ENCODE measurements around the gene RSPO3. TPM values are rescaled to one million over a fixed set of nuclear protein-coding genes. Genes with fewer than 3 reads are reported as not detected.

Gene RSPO3
- total RNA-seq, 2 experiments from 2014 or later = not detected

- no peak for DNase-seq (ENCODE audit: low spot score)
- Histone ChIP-seq H3K27ac (ENCODE audit: low read depth, low read length, poor library complexity, severe bottlenecking) (no peak overlapping the region), H3K4me2 (ENCODE audit: low read length) (no peak overlapping the region), H4K20me1 (ENCODE audit: insufficient read depth, low read length) (no peaks in the 10 kb centered on the region), H3K4me3 (ENCODE audit: low read depth, low read length, poor library complexity, severe bottlenecking) (no peak overlapping the region), H3K36me3 (ENCODE audit: insufficient read depth, low read length) (no peaks in the 10 kb centered on the region), H3K4me1 (ENCODE audit: insufficient read depth, low read length, poor library complexity, severe bottlenecking) (no peaks in the 10 kb centered on the region), H3K9me2 (ENCODE audit: insufficient read depth, low read length) (no peaks in the 10 kb centered on the region), H3K79me2 (ENCODE audit: insufficient read depth, low read depth, low read length) (no peaks in the 10 kb centered on the region), H3K9me3 (ENCODE audit: low read length) (no peaks in the 10 kb centered on the region), H2AFZ (ENCODE audit: low read length) (no peak overlapping the region)
- TF ChIP-seq, protein P1, sequence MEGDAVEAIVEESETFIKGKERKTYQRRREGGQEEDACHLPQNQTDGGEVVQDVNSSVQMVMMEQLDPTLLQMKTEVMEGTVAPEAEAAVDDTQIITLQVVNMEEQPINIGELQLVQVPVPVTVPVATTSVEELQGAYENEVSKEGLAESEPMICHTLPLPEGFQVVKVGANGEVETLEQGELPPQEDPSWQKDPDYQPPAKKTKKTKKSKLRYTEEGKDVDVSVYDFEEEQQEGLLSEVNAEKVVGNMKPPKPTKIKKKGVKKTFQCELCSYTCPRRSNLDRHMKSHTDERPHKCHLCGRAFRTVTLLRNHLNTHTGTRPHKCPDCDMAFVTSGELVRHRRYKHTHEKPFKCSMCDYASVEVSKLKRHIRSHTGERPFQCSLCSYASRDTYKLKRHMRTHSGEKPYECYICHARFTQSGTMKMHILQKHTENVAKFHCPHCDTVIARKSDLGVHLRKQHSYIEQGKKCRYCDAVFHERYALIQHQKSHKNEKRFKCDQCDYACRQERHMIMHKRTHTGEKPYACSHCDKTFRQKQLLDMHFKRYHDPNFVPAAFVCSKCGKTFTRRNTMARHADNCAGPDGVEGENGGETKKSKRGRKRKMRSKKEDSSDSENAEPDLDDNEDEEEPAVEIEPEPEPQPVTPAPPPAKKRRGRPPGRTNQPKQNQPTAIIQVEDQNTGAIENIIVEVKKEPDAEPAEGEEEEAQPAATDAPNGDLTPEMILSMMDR (conservative IDR thresholded peaks at IDR 0.05; ENCODE audit: low read length) = no peak
- no peak for TF ChIP-seq EZH2phosphoT487 (IDR thresholded peaks at IDR 0.05; ENCODE audit: borderline replicate concordance, low read depth, low read length)
- no TSS peak for BruUV-seq (replicated peaks)
- ChIA-PET CTCF (ENCODE audit: unreplicated experiment) (no interaction called here), POLR2A (no interaction called here)
- intact Hi-C loops (cut with micrococcal nuclease; ENCODE audit: unreplicated experiment) = no loop called here
Measured at GRCh38 chr6:127128066-127128465, 9.6 kb downstream of the RSPO3 start.

GRCh38 chr6:127129251-127129650 lies 10.8 kb downstream of the RSPO3 start:
- no peak overlapping the region for H3K4me2 ChIP-seq (ENCODE audit: low read length)
- H4K20me1 ChIP-seq (ENCODE audit: insufficient read depth, low read length) = no peaks in the 10 kb centered on the region
- intact Hi-C loops (cut with micrococcal nuclease; ENCODE audit: unreplicated experiment) = no loop called here
- H3K4me1 ChIP-seq (ENCODE audit: insufficient read depth, low read length, poor library complexity, severe bottlenecking) = no peaks in the 10 kb centered on the region
- DNase-seq (ENCODE audit: low spot score) = no peak
- no peaks in the 10 kb centered on the region for H3K9me2 ChIP-seq (ENCODE audit: insufficient read depth, low read length)
- H3K27ac ChIP-seq (ENCODE audit: low read depth, low read length, poor library complexity, severe bottlenecking) = no peak overlapping the region
- ChIA-PET POLR2A (no interaction called here), CTCF (ENCODE audit: unreplicated experiment) (no interaction called here)
- TF ChIP-seq EZH2phosphoT487 (IDR thresholded peaks at IDR 0.05; ENCODE audit: borderline replicate concordance, low read depth, low read length) = no peak
- TF ChIP-seq, protein P1 (conservative IDR thresholded peaks at IDR 0.05; ENCODE audit: low read length) = no peak
- no peaks in the 10 kb centered on the region for H3K36me3 ChIP-seq (ENCODE audit: insufficient read depth, low read length)
- no peaks in the 10 kb centered on the region for H3K9me3 ChIP-seq (ENCODE audit: low read length)
- no peaks in the 10 kb centered on the region for H3K79me2 ChIP-seq (ENCODE audit: insufficient read depth, low read depth, low read length)
- no peak overlapping the region for H3K4me3 ChIP-seq (ENCODE audit: low read depth, low read length, poor library complexity, severe bottlenecking)
- no peak overlapping the region for H2AFZ ChIP-seq (ENCODE audit: low read length)
- no TSS peak for BruUV-seq (replicated peaks)

DNA sequence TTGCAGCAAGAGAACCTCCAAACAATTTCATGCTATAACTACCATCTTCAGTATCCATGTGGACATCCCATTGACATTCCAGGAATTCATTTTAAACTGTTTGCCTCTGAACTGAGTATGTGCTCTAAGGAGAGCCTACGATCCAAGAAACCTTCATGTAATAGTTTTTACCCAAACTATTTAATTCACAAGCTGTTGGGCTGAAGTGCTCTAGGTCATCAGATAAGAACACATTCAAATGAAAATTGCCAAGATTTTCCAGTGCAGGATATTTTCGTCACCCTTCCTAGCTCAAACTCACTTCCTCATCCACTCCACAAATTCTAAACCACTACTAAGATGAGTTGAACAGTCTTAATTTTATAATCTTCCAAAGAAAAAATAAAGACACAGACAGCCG lies 12.8 kb downstream of the RSPO3 start:
- H3K79me2 ChIP-seq (ENCODE audit: insufficient read depth, low read depth, low read length) = no peaks in the 10 kb centered on the region
- DNase-seq (ENCODE audit: low spot score) = no peak
- H4K20me1 ChIP-seq (ENCODE audit: insufficient read depth, low read length) = no peaks in the 10 kb centered on the region
- H3K9me2 ChIP-seq (ENCODE audit: insufficient read depth, low read length) = no peaks in the 10 kb centered on the region
- intact Hi-C loops (cut with micrococcal nuclease; ENCODE audit: unreplicated experiment) = no loop called here
- TF ChIP-seq, protein P1 (conservative IDR thresholded peaks at IDR 0.05; ENCODE audit: low read length) = no peak
- TF ChIP-seq EZH2phosphoT487 (IDR thresholded peaks at IDR 0.05; ENCODE audit: borderline replicate concordance, low read depth, low read length) = no peak
- H3K27ac ChIP-seq (ENCODE audit: low read depth, low read length, poor library complexity, severe bottlenecking) = no peak overlapping the region
- H3K9me3 ChIP-seq (ENCODE audit: low read length) = no peaks in the 10 kb centered on the region
- BruUV-seq (replicated peaks) = no TSS peak
- H3K36me3 ChIP-seq (ENCODE audit: insufficient read depth, low read length) = no peaks in the 10 kb centered on the region
- H2AFZ ChIP-seq (ENCODE audit: low read length) = no peak overlapping the region
- no peak overlapping the region for H3K4me3 ChIP-seq (ENCODE audit: low read depth, low read length, poor library complexity, severe bottlenecking)
- no peaks in the 10 kb centered on the region for H3K4me1 ChIP-seq (ENCODE audit: insufficient read depth, low read length, poor library complexity, severe bottlenecking)
- H3K4me2 ChIP-seq (ENCODE audit: low read length) = no peak overlapping the region
- POLR2A ChIA-PET = interaction anchor here (0.7 kb wide), 1 partner anchor 33 kb away, joined by 3 read pairs; no protein-coding TSS in a partner anchor
- CTCF ChIA-PET (ENCODE audit: unreplicated experiment) = no interaction called here
